Upper lobe of left lung (tissue), 4 donors: ENCODE measurements around the gene ANK3.

Source experiments
- POLR2AphosphoS5 ChIP-seq, 2 donors: sonication (generic); formaldehyde crosslinking; IDR thresholded peaks; one replicate each; pipeline ENCODE4 v1.5.1; 2017; ENCODE audit warnings: antibody characterized with exemption in 2 of 2
- TF ChIP-seq, protein P1 (sequence below), 6 experiments: fragments of 450-650 bp in 4 of 6; fragments of 200-600 bp in 2 of 6; sonication (generic) in 2 of 6; IDR thresholded peaks; one replicate each; pipeline ENCODE4 v1.5.1; 2016 to 2019; ENCODE audit warnings: antibody characterized with exemption in 6 of 6

- TF ChIP-seq, protein P1, sequence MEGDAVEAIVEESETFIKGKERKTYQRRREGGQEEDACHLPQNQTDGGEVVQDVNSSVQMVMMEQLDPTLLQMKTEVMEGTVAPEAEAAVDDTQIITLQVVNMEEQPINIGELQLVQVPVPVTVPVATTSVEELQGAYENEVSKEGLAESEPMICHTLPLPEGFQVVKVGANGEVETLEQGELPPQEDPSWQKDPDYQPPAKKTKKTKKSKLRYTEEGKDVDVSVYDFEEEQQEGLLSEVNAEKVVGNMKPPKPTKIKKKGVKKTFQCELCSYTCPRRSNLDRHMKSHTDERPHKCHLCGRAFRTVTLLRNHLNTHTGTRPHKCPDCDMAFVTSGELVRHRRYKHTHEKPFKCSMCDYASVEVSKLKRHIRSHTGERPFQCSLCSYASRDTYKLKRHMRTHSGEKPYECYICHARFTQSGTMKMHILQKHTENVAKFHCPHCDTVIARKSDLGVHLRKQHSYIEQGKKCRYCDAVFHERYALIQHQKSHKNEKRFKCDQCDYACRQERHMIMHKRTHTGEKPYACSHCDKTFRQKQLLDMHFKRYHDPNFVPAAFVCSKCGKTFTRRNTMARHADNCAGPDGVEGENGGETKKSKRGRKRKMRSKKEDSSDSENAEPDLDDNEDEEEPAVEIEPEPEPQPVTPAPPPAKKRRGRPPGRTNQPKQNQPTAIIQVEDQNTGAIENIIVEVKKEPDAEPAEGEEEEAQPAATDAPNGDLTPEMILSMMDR (IDR thresholded peaks at IDR 0.05) = no peak
- TF ChIP-seq POLR2AphosphoS5 (IDR thresholded peaks at IDR 0.05) = no peak
These were observed 121.9 kb downstream of the ANK3 start for GRCh38 chr10:60267802-60268201.
